ENCODE results near the gene CSRP3.

CSRP3 gene

GRCh38 chr11:19199771-19200170 is 2.0 kb downstream of the CSRP3 start:
- Histone ChIP-seq H3K9ac (ENCODE audit: low read depth, low read length, poor library complexity) (no peak overlapping the region), H2BK12ac (ENCODE audit: low read length) (no peak overlapping the region), H4K91ac (ENCODE audit: low read depth, low read length, poor library complexity) (no peak overlapping the region), H3K79me1 (ENCODE audit: low read depth, low read length) (no peaks in the 10 kb centered on the region), H2AK5ac (ENCODE audit: low read depth, low read length) (no peak overlapping the region), H3K4me3 (ENCODE audit: low read length in 2 of 2) (no peak overlapping the region), H3K18ac (ENCODE audit: low read length) (no peak overlapping the region), H2BK5ac (ENCODE audit: low read length) (no peak overlapping the region), H3K27me3 (ENCODE audit: control insufficient read depth in 3 of 3, insufficient read depth in 3 of 3, low read depth in 1 of 3, low read length in 3 of 3) (peaks cover 0 to 84% (median 0%) of the 10 kb centered on the region in 3 experiments), H2BK15ac (ENCODE audit: low read length) (no peak overlapping the region), H3K23ac (ENCODE audit: low read depth, low read length, poor library complexity) (no peak overlapping the region), H3K4me1 (ENCODE audit: control insufficient read depth in 2 of 2, insufficient read depth in 1 of 2, low read depth in 1 of 2, low read length in 2 of 2) (no peaks in the 10 kb centered on the region), H3K9me3 (replicated peaks in 1 of 2; ENCODE audit: control insufficient read depth in 2 of 2, insufficient read depth in 1 of 2, low read depth in 1 of 2, low read length in 2 of 2) (peaks cover 0 to 22% of the 10 kb centered on the region in 2 donors), H3K36me3 (replicated peaks in 1 of 2; ENCODE audit: control insufficient read depth in 2 of 2, insufficient read depth in 2 of 2, low read length in 2 of 2) (no peaks in the 10 kb centered on the region), H3K4me2 (ENCODE audit: insufficient read depth, low read length, poor library complexity, severe bottlenecking) (no peak overlapping the region), H3K27ac (replicated peaks; ENCODE audit: low read length) (no peak overlapping the region), H3K14ac (ENCODE audit: low read length) (no peak overlapping the region), H2AFZ (ENCODE audit: low read length) (no peak overlapping the region), H3K4ac (ENCODE audit: low read length) (no peak overlapping the region), H2BK120ac (ENCODE audit: low read depth, low read length) (no peak overlapping the region), H4K8ac (ENCODE audit: low read depth, low read length) (no peak overlapping the region)
- no peak for DNase-seq (ENCODE audit: low spot score)
- WGBS, 2 donors (ENCODE audit: extremely low coverage in 2 of 2, insufficient read length in 2 of 2, insufficient replicate concordance in 1 of 2) = no CpG with 5 or more reads among the region's 3 CpGs

DNA sequence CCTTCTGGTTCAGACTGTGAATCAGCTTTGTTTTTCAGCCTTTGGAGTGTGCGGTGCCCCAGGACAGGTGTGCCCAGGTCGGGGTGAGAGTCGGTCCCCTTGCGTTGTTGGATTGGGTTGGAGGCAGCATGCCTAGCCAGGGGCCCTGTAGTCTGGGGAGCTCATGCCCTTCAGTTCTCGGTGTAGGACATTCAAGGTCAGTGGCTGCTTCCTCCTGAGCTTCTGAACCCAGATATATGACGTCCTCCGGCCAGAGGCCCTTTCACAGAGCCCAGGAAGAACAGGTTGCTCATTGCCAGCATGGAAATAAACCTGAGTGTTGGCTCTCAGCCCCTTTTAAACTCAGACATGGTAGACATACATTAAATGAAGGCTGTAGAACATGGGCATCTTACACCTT is 2.7 kb downstream of the CSRP3 start:
- Histone ChIP-seq H4K91ac (ENCODE audit: low read depth, low read length, poor library complexity) (no peak overlapping the region), H3K14ac (ENCODE audit: low read length) (no peak overlapping the region), H2BK5ac (ENCODE audit: low read length) (no peak overlapping the region), H3K18ac (ENCODE audit: low read length) (no peak overlapping the region), H3K9me3 (replicated peaks in 1 of 2; ENCODE audit: control insufficient read depth in 2 of 2, insufficient read depth in 1 of 2, low read depth in 1 of 2, low read length in 2 of 2) (peaks cover 0 to 22% of the 10 kb centered on the region in 2 donors), H3K4ac (ENCODE audit: low read length) (no peak overlapping the region), H2AFZ (ENCODE audit: low read length) (no peak overlapping the region), H2BK12ac (ENCODE audit: low read length) (no peak overlapping the region), H3K9ac (ENCODE audit: low read depth, low read length, poor library complexity) (no peak overlapping the region), H2AK5ac (ENCODE audit: low read depth, low read length) (no peak overlapping the region), H3K4me2 (ENCODE audit: insufficient read depth, low read length, poor library complexity, severe bottlenecking) (no peak overlapping the region), H3K36me3 (replicated peaks in 1 of 2; ENCODE audit: control insufficient read depth in 2 of 2, insufficient read depth in 2 of 2, low read length in 2 of 2) (no peaks in the 10 kb centered on the region), H3K27ac (replicated peaks; ENCODE audit: low read length) (no peak overlapping the region), H3K4me3 (ENCODE audit: low read length in 2 of 2) (no peak overlapping the region), H3K23ac (ENCODE audit: low read depth, low read length, poor library complexity) (no peak overlapping the region), H3K27me3 (ENCODE audit: control insufficient read depth in 3 of 3, insufficient read depth in 3 of 3, low read depth in 1 of 3, low read length in 3 of 3) (peaks cover 0 to 91% (median 0%) of the 10 kb centered on the region in 3 experiments), H2BK15ac (ENCODE audit: low read length) (no peak overlapping the region), H2BK120ac (ENCODE audit: low read depth, low read length) (no peak overlapping the region), H3K79me1 (ENCODE audit: low read depth, low read length) (no peaks in the 10 kb centered on the region), H4K8ac (ENCODE audit: low read depth, low read length) (no peak overlapping the region), H3K4me1 (ENCODE audit: control insufficient read depth in 2 of 2, insufficient read depth in 1 of 2, low read depth in 1 of 2, low read length in 2 of 2) (no peaks in the 10 kb centered on the region)
- WGBS, 2 donors (ENCODE audit: extremely low coverage in 2 of 2, insufficient read length in 2 of 2, insufficient replicate concordance in 1 of 2) = no CpG with 5 or more reads among the region's 7 CpGs
- DNase-seq (ENCODE audit: low spot score) = no peak

- no peaks in the 10 kb centered on the region for H3K36me3 ChIP-seq (replicated peaks in 1 of 2; ENCODE audit: control insufficient read depth in 2 of 2, insufficient read depth in 2 of 2, low read length in 2 of 2)
- no peak overlapping the region for H2BK12ac ChIP-seq (ENCODE audit: low read length)
- no peak overlapping the region for H3K23ac ChIP-seq (ENCODE audit: low read depth, low read length, poor library complexity)
- no peak overlapping the region for H2AFZ ChIP-seq (ENCODE audit: low read length)
- no peaks in the 10 kb centered on the region for H3K4me1 ChIP-seq (ENCODE audit: control insufficient read depth in 2 of 2, insufficient read depth in 1 of 2, low read depth in 1 of 2, low read length in 2 of 2)
- no peak overlapping the region for H3K27ac ChIP-seq (replicated peaks; ENCODE audit: low read length)
- no peak overlapping the region for H2BK15ac ChIP-seq (ENCODE audit: low read length)
- peaks cover 0 to 6% of the 10 kb centered on the region in 2 donors for H3K9me3 ChIP-seq (replicated peaks in 1 of 2; ENCODE audit: control insufficient read depth in 2 of 2, insufficient read depth in 1 of 2, low read depth in 1 of 2, low read length in 2 of 2)
- no peak overlapping the region for H3K18ac ChIP-seq (ENCODE audit: low read length)
- H2BK120ac ChIP-seq (ENCODE audit: low read depth, low read length) = no peak overlapping the region
- H3K9ac ChIP-seq (ENCODE audit: low read depth, low read length, poor library complexity) = no peak overlapping the region
- no peak overlapping the region for H3K14ac ChIP-seq (ENCODE audit: low read length)
- no peak overlapping the region for H3K4ac ChIP-seq (ENCODE audit: low read length)
- no peak overlapping the region for H2AK5ac ChIP-seq (ENCODE audit: low read depth, low read length)
- no peaks in the 10 kb centered on the region for H3K79me1 ChIP-seq (ENCODE audit: low read depth, low read length)
- DNase-seq (ENCODE audit: low spot score) = no peak
- WGBS, 2 donors (ENCODE audit: extremely low coverage in 2 of 2, insufficient read length in 2 of 2, insufficient replicate concordance in 1 of 2) = no CpG with 5 or more reads among the region's 6 CpGs
- H2BK5ac ChIP-seq (ENCODE audit: low read length) = no peak overlapping the region
- no peak overlapping the region for H4K8ac ChIP-seq (ENCODE audit: low read depth, low read length)
- H3K4me2 ChIP-seq (ENCODE audit: insufficient read depth, low read length, poor library complexity, severe bottlenecking) = no peak overlapping the region
- H4K91ac ChIP-seq (ENCODE audit: low read depth, low read length, poor library complexity) = peak overlapping the region; percentile 22
- no peak overlapping the region for H3K4me3 ChIP-seq (ENCODE audit: low read length in 2 of 2)
- H3K27me3 ChIP-seq (ENCODE audit: control insufficient read depth in 3 of 3, insufficient read depth in 3 of 3, low read depth in 1 of 3, low read length in 3 of 3) = peaks cover 0 to 98% (median 0%) of the 10 kb centered on the region in 3 experiments
Observed at GRCh38 chr11:19196432-19196831, 5.4 kb downstream of the CSRP3 start.

DNA sequence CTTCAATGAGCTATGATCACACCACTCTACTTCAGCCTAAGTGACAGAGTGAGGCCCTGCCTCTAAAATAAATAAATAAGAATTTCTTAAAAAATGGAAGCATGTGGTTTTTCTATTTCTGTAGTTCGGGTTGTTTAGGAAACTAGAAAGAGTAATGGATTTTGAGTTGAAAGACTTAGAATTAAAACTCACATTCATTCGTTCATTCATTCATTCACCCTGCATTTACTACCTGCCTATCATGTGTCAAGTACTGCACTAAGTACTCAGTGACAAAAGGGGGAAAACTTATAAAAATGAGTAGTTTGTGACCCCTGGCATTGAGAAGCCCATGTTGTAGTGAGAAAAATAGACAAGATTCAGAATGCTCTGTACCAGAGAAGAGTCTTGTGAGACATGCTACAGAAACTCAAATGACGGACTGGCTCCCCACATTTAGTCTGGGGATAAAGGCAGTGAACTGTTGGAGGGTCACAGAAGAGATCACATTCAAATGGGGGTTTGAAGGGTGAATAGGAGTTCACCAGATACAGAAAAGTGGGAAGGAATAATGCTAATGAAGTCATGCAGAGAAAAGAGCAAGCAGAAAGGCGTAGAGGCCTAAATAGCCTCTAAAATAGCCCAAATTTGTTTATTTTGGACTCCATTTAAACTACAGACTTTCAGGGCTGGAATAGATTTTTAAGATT is 7.0 kb downstream of the CSRP3 start:
- H3K79me1 ChIP-seq (ENCODE audit: low read depth, low read length) = no peaks in the 10 kb centered on the region
- no peak overlapping the region for H3K23ac ChIP-seq (ENCODE audit: low read depth, low read length, poor library complexity)
- H4K91ac ChIP-seq (ENCODE audit: low read depth, low read length, poor library complexity) = no peak overlapping the region
- H3K4me1 ChIP-seq (ENCODE audit: control insufficient read depth in 2 of 2, insufficient read depth in 1 of 2, low read depth in 1 of 2, low read length in 2 of 2) = peaks cover 0 to 2% of the 10 kb centered on the region in 2 donors
- H2AFZ ChIP-seq (ENCODE audit: low read length) = no peak overlapping the region
- no peak overlapping the region for H4K8ac ChIP-seq (ENCODE audit: low read depth, low read length)
- no peaks in the 10 kb centered on the region for H3K9me3 ChIP-seq (replicated peaks in 1 of 2; ENCODE audit: control insufficient read depth in 2 of 2, insufficient read depth in 1 of 2, low read depth in 1 of 2, low read length in 2 of 2)
- no peak overlapping the region for H3K4me2 ChIP-seq (ENCODE audit: insufficient read depth, low read length, poor library complexity, severe bottlenecking)
- no peak overlapping the region for H3K27ac ChIP-seq (replicated peaks; ENCODE audit: low read length)
- H2BK15ac ChIP-seq (ENCODE audit: low read length) = no peak overlapping the region
- no peak overlapping the region for H3K4me3 ChIP-seq (ENCODE audit: low read length in 2 of 2)
- DNase-seq (ENCODE audit: low spot score) = no peak
- H2BK5ac ChIP-seq (ENCODE audit: low read length) = no peak overlapping the region
- no peak overlapping the region for H2AK5ac ChIP-seq (ENCODE audit: low read depth, low read length)
- no peak overlapping the region for H3K4ac ChIP-seq (ENCODE audit: low read length)
- WGBS, 2 donors (ENCODE audit: extremely low coverage in 2 of 2, insufficient read length in 2 of 2, insufficient replicate concordance in 1 of 2) = no CpG with 5 or more reads among the region's 4 CpGs
- no peak overlapping the region for H3K18ac ChIP-seq (ENCODE audit: low read length)
- no peak overlapping the region for H3K9ac ChIP-seq (ENCODE audit: low read depth, low read length, poor library complexity)
- no peak overlapping the region for H3K14ac ChIP-seq (ENCODE audit: low read length)
- peaks cover 0 to 98% (median 0%) of the 10 kb centered on the region in 3 experiments for H3K27me3 ChIP-seq (ENCODE audit: control insufficient read depth in 3 of 3, insufficient read depth in 3 of 3, low read depth in 1 of 3, low read length in 3 of 3)
- no peak overlapping the region for H2BK12ac ChIP-seq (ENCODE audit: low read length)
- H2BK120ac ChIP-seq (ENCODE audit: low read depth, low read length) = no peak overlapping the region
- no peaks in the 10 kb centered on the region for H3K36me3 ChIP-seq (replicated peaks in 1 of 2; ENCODE audit: control insufficient read depth in 2 of 2, insufficient read depth in 2 of 2, low read length in 2 of 2)

Data from neuronal stem cell (in vitro differentiated cells).